Endothelial cell of umbilical vein (primary cell): ENCODE data around the gene CAMTA2. TPM values are rescaled to one million over a fixed set of nuclear protein-coding genes. Genes with fewer than 3 reads are reported as not detected.

Experiments used
- BruUV-seq: library from RNA; stranded (reverse); fragments of 400-500 nt; replicated peaks from 2 replicates; lab custom pipeline; 2021; lab: Mats Ljungman, UMichigan
- CTCF ChIA-PET: fragments of 300-600, 350-600 bp; sonication (Branson Sonifier 250); formaldehyde crosslinking; loops from one replicate; lab custom pipeline; 2021; ENCODE audit warnings: antibody characterized with exemption, inconsistent platforms; lab: Charles Lee
- POLR2A ChIA-PET: fragments of 300-600, 350-600 bp; sonication (Branson Sonifier 250); formaldehyde crosslinking; loops from one replicate; lab custom pipeline; 2021; ENCODE audit warnings: antibody characterized with exemption, inconsistent platforms; lab: Charles Lee
- DNase-seq: peaks from one replicate; pipeline ENCODE4 v3.0.0-alpha.2; 2011; ENCODE audit warnings: low read depth, low spot score
- FAIRE-seq: peaks from 2 replicates; lab custom pipeline; 2011; peaks lifted over from hg19 to GRCh38; lab: Jason Lieb, UNC
- H2AFZ ChIP-seq: 2 replicates; pipeline ENCODE4 v1.6.0; 2012; ENCODE audit warnings: low read depth, low read length, control low read depth, inconsistent platforms
- H3K27ac ChIP-seq: 2 replicates; pipeline ENCODE4 v1.5.1; 2011; ENCODE audit warnings: low read depth, mild to moderate bottlenecking, control low read depth, low read length, moderate library complexity; ENCODE audit not compliant: insufficient read depth
- H3K27me3 ChIP-seq, 2 experiments: 2 replicates each; pipeline versions ENCODE4 v1.6.0 to v1.6.1; 2011; ENCODE audit warnings: low read length in 2 of 2, mixed read lengths in 1 of 2; ENCODE audit not compliant: control insufficient read depth in 2 of 2, insufficient read depth in 2 of 2
- H3K36me3 ChIP-seq, 2 experiments: 2 replicates in 1 of 2; 3 replicates in 1 of 2; pipeline ENCODE4 v1.5.1; 2011; ENCODE audit warnings: low read length in 2 of 2, mild to moderate bottlenecking in 1 of 2, moderate library complexity in 1 of 2; ENCODE audit not compliant: control insufficient read depth in 2 of 2, insufficient read depth in 2 of 2; ENCODE audit errors: extremely low read depth in 1 of 2
- H3K4me1 ChIP-seq: 3 replicates; pipeline ENCODE4 v1.5.1; 2011; ENCODE audit warnings: mild to moderate bottlenecking, low read length; ENCODE audit not compliant: control insufficient read depth, insufficient read depth; ENCODE audit errors: extremely low read depth
- H3K4me2 ChIP-seq: 2 replicates; pipeline ENCODE4 v1.6.1; 2011; ENCODE audit warnings: low read length, control low read depth, mixed read lengths; ENCODE audit not compliant: insufficient read depth
- H3K4me3 ChIP-seq, 3 experiments: fragments of 200-600 bp in 1 of 3; sonication (generic), shearing (Covaris generic) in 1 of 3; replicated peaks in 1 of 3; 2 replicates each; pipeline ENCODE4 v1.5.1; 2011 to 2016; ENCODE audit warnings: control low read depth in 3 of 3, low read length in 3 of 3, mild to moderate bottlenecking in 2 of 3, inconsistent platforms in 1 of 3, low read depth in 1 of 3, moderate library complexity in 1 of 3; ENCODE audit not compliant: insufficient read depth in 1 of 3
- H3K79me2 ChIP-seq: 2 replicates; pipeline ENCODE4 v1.6.0; 2012; ENCODE audit warnings: low read length, inconsistent platforms; ENCODE audit not compliant: control insufficient read depth, insufficient read depth
- H3K9ac ChIP-seq: replicated peaks from 2 replicates; pipeline ENCODE3; 2011; ENCODE audit warnings: low read length, control low read depth; ENCODE audit not compliant: insufficient read depth; ENCODE audit errors: extremely low read depth
- H3K9me1 ChIP-seq: replicated peaks from 3 replicates; pipeline ENCODE4 v1.6.0; 2011; ENCODE audit warnings: mild to moderate bottlenecking, low read length; ENCODE audit not compliant: control insufficient read depth, insufficient read depth; ENCODE audit errors: extremely low read depth
- H3K9me3 ChIP-seq: replicated peaks from 2 replicates; pipeline ENCODE4 v1.5.1; 2012; ENCODE audit warnings: low read length, inconsistent platforms; ENCODE audit not compliant: control insufficient read depth, insufficient read depth
- H4K20me1 ChIP-seq: replicated peaks from 2 replicates; pipeline ENCODE3; 2011; ENCODE audit warnings: mild to moderate bottlenecking, low read length; ENCODE audit not compliant: control insufficient read depth, insufficient read depth; ENCODE audit errors: extremely low read depth
- CTCF ChIP-seq, 2 donors: IDR thresholded peaks; 1 replicate in 1 of 2; 2 replicates in 1 of 2; pipeline ENCODE4 v1.5.1; 2011; ENCODE audit warnings: low read length in 2 of 2, mild to moderate bottlenecking in 2 of 2, moderate library complexity in 2 of 2, control low read depth in 1 of 2, inconsistent platforms in 1 of 2, low read depth in 1 of 2; ENCODE audit not compliant: insufficient read depth in 1 of 2; ENCODE audit errors: extremely low read depth in 1 of 2
- EZH2 ChIP-seq: IDR thresholded peaks from 2 replicates; pipeline ENCODE4 v1.6.1; 2012; ENCODE audit warnings: borderline replicate concordance, low read depth, mild to moderate bottlenecking, moderate library complexity, low read length, inconsistent platforms; ENCODE audit not compliant: severe bottlenecking
- FOS ChIP-seq: IDR thresholded peaks from 2 replicates; pipeline ENCODE4 v1.6.1; 2011; ENCODE audit warnings: mild to moderate bottlenecking, low read length, moderate library complexity, borderline replicate concordance; ENCODE audit not compliant: insufficient read depth
- GATA2 ChIP-seq: IDR thresholded peaks from 2 replicates; pipeline ENCODE4 v1.7.0; 2011; ENCODE audit warnings: low read depth, mild to moderate bottlenecking, moderate library complexity, mixed read lengths, low read length; ENCODE audit not compliant: insufficient read length, insufficient read depth
- JUN ChIP-seq: IDR thresholded peaks from 2 replicates; pipeline ENCODE4 v1.6.1; 2011; ENCODE audit warnings: borderline replicate concordance, low read depth; ENCODE audit not compliant: insufficient read length, insufficient read depth
- MAX ChIP-seq: IDR thresholded peaks from 2 replicates; pipeline ENCODE4 v1.6.1; 2011; ENCODE audit not compliant: insufficient read depth, insufficient read length
- MYC ChIP-seq: IDR thresholded peaks from one replicate; pipeline ENCODE4 v1.6.1; 2011; ENCODE audit warnings: mild to moderate bottlenecking, low read depth, low read length
- POLR2A ChIP-seq: IDR thresholded peaks from 2 replicates; pipeline ENCODE4 v1.6.1; 2012; ENCODE audit warnings: low read depth, mild to moderate bottlenecking, control low read depth, low read length
- POLR2AphosphoS5 ChIP-seq: IDR thresholded peaks from 2 replicates; pipeline ENCODE4 v1.6.1; 2012; ENCODE audit warnings: low read depth, mild to moderate bottlenecking, control low read depth, low read length, moderate library complexity; ENCODE audit not compliant: insufficient read depth
- dilution Hi-C: fragments of 300-500 bp; cut with MboI; formaldehyde crosslinking; loops from one replicate; pipeline ENCODE4 v1.15.0; 2019; ENCODE audit warnings: low sequenced_read_pairs; ENCODE audit not compliant: extremely low pct_ligation_motif_present
- intact Hi-C: fragments of 100-400 bp; cut with micrococcal nuclease; formaldehyde crosslinking; loops from one replicate; pipeline ENCODE4 v1.10.0; 2022
- polyA plus RNA-seq, 4 experiments: library from polyadenylated mRNA; depleted of rRNA in 3 of 4; stranded (reverse) in 3 of 4; unstranded in 1 of 4; fragments of >200 nt; gene quantifications; 2 replicates each; pipeline versions ENCODE4 v1.2.1 to v1.2.3, GENCODE V29; 2011 to 2012; ENCODE audit warnings: missing spikeins in 1 of 4
- total RNA-seq: library from RNA; stranded (reverse); gene quantifications from 2 replicates; pipeline ENCODE4 v1.2.3, GENCODE V29; 2021

Gene CAMTA2
- total and polyA plus RNA-seq, 2 donors (not counting 3 experiments of a cell fraction or from before 2014, with no cell fraction given), result 33.8 to 51.0 TPM

- Histone ChIP-seq H3K79me2 (no peaks in the 10 kb centered on the region), H3K4me2 (no peak overlapping the region), H3K4me1 (no peaks in the 10 kb centered on the region), H3K9me1 (no peaks in the 10 kb centered on the region), H3K27ac (no peak overlapping the region), H2AFZ (no peak overlapping the region), H3K27me3 (no peaks in the 10 kb centered on the region), H3K4me3 (no peak overlapping the region), H3K9ac (no peak overlapping the region), H4K20me1 (no peaks in the 10 kb centered on the region), H3K36me3 (no peaks in the 10 kb centered on the region), H3K9me3 (no peaks in the 10 kb centered on the region)
- intact Hi-C loops, result no loop called here
- ChIA-PET POLR2A (no interaction called here), CTCF (interaction anchor here (4.3 kb wide), 1 partner anchor 11 kb away, joined by 24 read pairs; no protein-coding TSS in a partner anchor)
- BruUV-seq, result no TSS peak
- dilution Hi-C loops, result no loop called here
- TF ChIP-seq MAX, result no peak
- no peak for TF ChIP-seq FOS
- no peak for TF ChIP-seq MYC
- no peak for TF ChIP-seq POLR2AphosphoS5
- no peak for TF ChIP-seq GATA2
- no peak for TF ChIP-seq EZH2
- TF ChIP-seq POLR2A, result no peak
- no peak for TF ChIP-seq JUN
- no peak for TF ChIP-seq CTCF (IDR thresholded peaks at IDR 0.05; ENCODE audit: extremely low read depth in 1 of 2, insufficient read depth in 1 of 2, low read depth in 1 of 2, low read length in 2 of 2)
- no peak for DNase-seq
- FAIRE-seq, result no peak
These were observed 67.0 kb downstream of the CAMTA2 start for GRCh38 chr17:4920351-4921048.
